SK-N-SH (cell line): ENCODE data around the gene SLC36A4. TPM values are rescaled to one million over a fixed set of nuclear protein-coding genes. Genes with fewer than 3 reads are reported as not detected.

ENCODE experiments used
- CTCF ChIA-PET: fragments of 300-600, 350-600 bp; formaldehyde crosslinking; extraction: SDS; loops from one replicate; lab custom pipeline; 2021; lab: Yijun Ruan, JAX
- POLR2A ChIA-PET: fragments of 350-600 bp; sonication (Branson Sonifier 250); formaldehyde crosslinking; extraction: SDS; loops from one replicate; lab custom pipeline; 2020; ENCODE audit warnings: antibody characterized with exemption, inconsistent platforms; lab: Yijun Ruan, JAX
- DNase-seq: peaks from one replicate; pipeline ENCODE4 v3.0.0; 2012
- H2AFZ ChIP-seq: fragments of 200-600 bp; sonication (generic); 2 replicates; pipeline ENCODE4 v1.8.1; 2016; ENCODE audit warnings: antibody characterized with exemption, mild to moderate bottlenecking, low read depth
- H3F3A ChIP-seq: fragments of 200-600 bp; sonication (generic); replicated peaks from 2 replicates; pipeline ENCODE3; 2016; ENCODE audit warnings: antibody characterized with exemption, mild to moderate bottlenecking; ENCODE audit not compliant: insufficient read depth
- H3K27ac ChIP-seq, 2 experiments: fragments of 200-500 bp in 1 of 2; fragments of 200-600 bp in 1 of 2; sonication (Bioruptor generic) in 1 of 2; sonication (generic), shearing (Covaris generic) in 1 of 2; 2 replicates each; pipeline versions ENCODE4 v1.5.1 to v1.6.1; 2014 to 2016; ENCODE audit warnings: low read depth in 2 of 2, inconsistent platforms in 1 of 2, low read length in 1 of 2, mild to moderate bottlenecking in 1 of 2, mixed read lengths in 1 of 2
- H3K27me3 ChIP-seq: fragments of 200-600 bp; sonication (generic), shearing (Covaris generic); 2 replicates; pipeline ENCODE4 v1.6.1; 2016; ENCODE audit warnings: mixed run types; ENCODE audit not compliant: insufficient read depth
- H3K36me3 ChIP-seq, 2 experiments: fragments of 200-500 bp in 1 of 2; fragments of 200-600 bp in 1 of 2; sonication (Bioruptor generic) in 1 of 2; sonication (generic) in 1 of 2; replicated peaks in 1 of 2; 2 replicates each; pipeline versions ENCODE3 to v1.5.1; 2014 to 2016; ENCODE audit warnings: low read length in 1 of 2, mild to moderate bottlenecking in 1 of 2; ENCODE audit not compliant: insufficient read depth in 2 of 2, control insufficient read depth in 1 of 2
- H3K4me1 ChIP-seq, 2 experiments: fragments of 200-500 bp in 1 of 2; fragments of 200-600 bp in 1 of 2; sonication (Bioruptor generic) in 1 of 2; sonication (generic), shearing (Covaris generic) in 1 of 2; 2 replicates each; pipeline versions ENCODE4 v1.5.1 to v1.6.1; 2014 to 2016; ENCODE audit warnings: low read depth in 1 of 2, low read length in 1 of 2, mixed run types in 1 of 2; ENCODE audit not compliant: insufficient read depth in 2 of 2, control insufficient read depth in 1 of 2
- H3K4me2 ChIP-seq: fragments of 200-600 bp; sonication (generic), shearing (Covaris generic); 2 replicates; pipeline ENCODE4 v1.6.1; 2017; ENCODE audit warnings: mixed run types
- H3K4me3 ChIP-seq, 2 experiments: fragments of 200-500 bp in 1 of 2; fragments of 200-600 bp in 1 of 2; sonication (Bioruptor generic) in 1 of 2; sonication (generic), shearing (Covaris generic) in 1 of 2; 2 replicates each; pipeline versions ENCODE4 v1.5.1 to v1.8.1; 2014 to 2016; ENCODE audit warnings: low read depth in 2 of 2, inconsistent platforms in 1 of 2, low read length in 1 of 2, mild to moderate bottlenecking in 1 of 2, mixed read lengths in 1 of 2, moderate library complexity in 1 of 2
- H3K79me2 ChIP-seq: fragments of 200-600 bp; sonication (generic); 2 replicates; pipeline ENCODE4 v1.8.1; 2017; ENCODE audit warnings: mild to moderate bottlenecking; ENCODE audit not compliant: insufficient read depth
- H3K9ac ChIP-seq: fragments of 200-600 bp; sonication (generic); 2 replicates; pipeline ENCODE4 v1.6.1; 2017; ENCODE audit warnings: mixed run types
- H3K9me2 ChIP-seq: fragments of 200-600 bp; sonication (generic); 2 replicates; pipeline ENCODE4 v1.6.1; 2017; ENCODE audit warnings: mixed run types
- H3K9me3 ChIP-seq: fragments of 200-600 bp; sonication (generic); 2 replicates; pipeline ENCODE4 v1.6.1; 2017; ENCODE audit warnings: mixed run types, mild to moderate bottlenecking, moderate library complexity
- H4K20me1 ChIP-seq: fragments of 200-600 bp; sonication (generic); 2 replicates; pipeline ENCODE4 v1.6.1; 2017; ENCODE audit warnings: mild to moderate bottlenecking, mixed run types; ENCODE audit not compliant: insufficient read depth
- ELF1 ChIP-seq: IDR thresholded peaks from 2 replicates; pipeline ENCODE4 v1.4.0; 2012
- EP300 ChIP-seq, 2 experiments: IDR thresholded peaks; 2 replicates each; pipeline versions ENCODE4 v1.4.0 to v1.6.1; 2012; ENCODE audit warnings: borderline replicate concordance in 1 of 2, low read depth in 1 of 2, low read length in 1 of 2
- FOXM1 ChIP-seq: IDR thresholded peaks from 2 replicates; pipeline ENCODE4 v1.4.0; 2012; ENCODE audit warnings: low read depth, mild to moderate bottlenecking
- GABPA ChIP-seq: IDR thresholded peaks from 2 replicates; pipeline ENCODE4 v1.4.0; 2012; ENCODE audit warnings: low read depth, mild to moderate bottlenecking
- MEF2A ChIP-seq: IDR thresholded peaks from 2 replicates; pipeline ENCODE4 v1.4.0; 2012; ENCODE audit warnings: low read depth, borderline replicate concordance
- NFIC ChIP-seq: IDR thresholded peaks from 2 replicates; pipeline ENCODE4 v1.4.0; 2012; ENCODE audit warnings: borderline replicate concordance
- NRF1 ChIP-seq: IDR thresholded peaks from 2 replicates; pipeline ENCODE4 v1.6.1; 2012; ENCODE audit warnings: low read depth, mild to moderate bottlenecking, low read length
- POLR2AphosphoS5 ChIP-seq: IDR thresholded peaks from 2 replicates; pipeline ENCODE4 v1.6.1; 2012; ENCODE audit warnings: low read depth, low read length
- RAD21 ChIP-seq: IDR thresholded peaks from 2 replicates; pipeline ENCODE4 v1.6.1; 2012; ENCODE audit warnings: mild to moderate bottlenecking, low read length
- RFX5 ChIP-seq: IDR thresholded peaks from 2 replicates; pipeline ENCODE4 v1.6.1; 2012; ENCODE audit warnings: mild to moderate bottlenecking, improper control_type of control experiment, low read length
- SIN3A ChIP-seq: IDR thresholded peaks from 2 replicates; pipeline ENCODE4 v1.6.1; 2012; ENCODE audit warnings: low read depth, mild to moderate bottlenecking, low read length, moderate library complexity, borderline replicate concordance
- SMC3 ChIP-seq: IDR thresholded peaks from 2 replicates; pipeline ENCODE4 v1.6.1; 2012; ENCODE audit warnings: low read depth, low read length, improper control_type of control experiment
- TAF1 ChIP-seq: IDR thresholded peaks from 2 replicates; pipeline ENCODE4 v1.6.1; 2012; ENCODE audit warnings: low read depth, mild to moderate bottlenecking, low read length, moderate library complexity, borderline replicate concordance
- TEAD4 ChIP-seq: IDR thresholded peaks from 2 replicates; pipeline ENCODE4 v1.4.0; 2012; ENCODE audit warnings: mild to moderate bottlenecking, borderline replicate concordance; ENCODE audit not compliant: insufficient read depth
- YY1 ChIP-seq: IDR thresholded peaks from 2 replicates; pipeline ENCODE4 v1.4.0; 2012; ENCODE audit warnings: low read depth, mild to moderate bottlenecking
- WGBS: methylation state at CpG from one replicate; pipeline ENCODE4 v1.1.6; 2017; ENCODE audit warnings: low lambda C conversion rate; 5-methylcytosine and 5-hydroxymethylcytosine counted together
- polyA plus RNA-seq, 3 experiments: library from polyadenylated mRNA; depleted of rRNA; stranded (reverse); fragments of >200 nt; gene quantifications; 2 replicates each; pipeline ENCODE4 v1.2.3, GENCODE V29; 2012
- TF ChIP-seq, protein P1 (sequence below): IDR thresholded peaks from 2 replicates; pipeline ENCODE4; 2012
- TF ChIP-seq, protein P2 (sequence below): IDR thresholded peaks from 2 replicates; pipeline ENCODE4 v1.4.0; 2012; ENCODE audit warnings: low read depth, borderline replicate concordance

SLC36A4 gene
- polyA plus RNA-seq, 1 of the 3 experiments (the other 2 are of a cell fraction), result 9.7 TPM

DNA sequence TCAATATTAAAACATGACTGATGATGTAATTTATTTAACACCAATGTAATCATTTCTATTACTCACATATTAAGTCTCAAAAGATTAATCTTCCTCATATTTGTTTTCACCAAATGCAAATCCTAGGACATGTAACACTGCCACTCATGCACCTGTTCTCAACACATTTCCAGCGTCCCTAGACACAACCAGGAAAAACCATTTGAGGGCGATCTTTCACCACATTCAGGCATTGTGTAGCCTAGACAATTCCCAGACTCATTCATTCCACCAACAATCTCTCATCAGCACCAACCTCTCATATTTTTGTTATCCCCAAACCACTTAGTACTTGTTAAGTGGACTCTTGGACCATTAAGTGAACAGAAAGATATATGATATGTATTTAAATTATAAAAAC is 66.1 kb downstream of the SLC36A4 start:
- Histone ChIP-seq H3K4me1 (peaks cover 0 to 6% of the 10 kb centered on the region in 2 experiments; a peak in 1 of 4 replicates), H3K36me3 (no peaks in the 10 kb centered on the region), H3F3A (no peaks in the 10 kb centered on the region), H2AFZ (no peak overlapping the region), H3K79me2 (no peaks in the 10 kb centered on the region), H4K20me1 (no peaks in the 10 kb centered on the region), H3K4me2 (no peak overlapping the region), H3K9ac (no peak overlapping the region), H3K9me2 (no peaks in the 10 kb centered on the region), H3K4me3 (no peak overlapping the region; a peak in 1 of 4 replicates), H3K27me3 (no peaks in the 10 kb centered on the region), H3K9me3 (no peaks in the 10 kb centered on the region), H3K27ac (no peak overlapping the region)
- TF ChIP-seq RAD21, result peak; percentile 71
- TF ChIP-seq TEAD4, result no peak
- TF ChIP-seq SMC3, result peak; percentile 45
- POLR2A ChIA-PET, result no interaction called here
- CTCF ChIA-PET, result no interaction called here
- no peak for DNase-seq
- WGBS, result 87% methylated on average over 2 of the region's 2 CpGs

DNA sequence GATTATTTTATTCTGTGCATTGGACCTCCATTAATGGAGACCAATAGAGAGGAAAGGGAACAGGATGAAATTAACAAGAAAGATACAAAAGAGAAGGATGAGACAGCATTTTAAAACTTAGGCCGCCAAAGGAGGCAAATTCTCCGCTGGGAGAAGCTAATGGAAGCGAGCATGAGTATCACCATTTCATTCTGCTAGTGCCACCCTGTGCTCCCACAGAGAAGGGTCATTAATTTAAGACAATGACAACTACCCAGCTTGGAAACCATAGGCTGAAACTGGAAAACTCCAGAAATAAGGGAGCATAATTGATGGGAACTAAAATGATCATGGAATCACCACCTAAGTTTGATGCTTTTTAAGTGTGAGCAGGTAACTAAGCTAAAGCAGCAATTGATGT is 69.2 kb downstream of the SLC36A4 start:
- Histone ChIP-seq H3K27me3 (no peaks in the 10 kb centered on the region), H3K4me3 (no peak overlapping the region), H3K4me2 (no peak overlapping the region), H3K9me2 (no peaks in the 10 kb centered on the region), H3K9me3 (no peaks in the 10 kb centered on the region), H3K9ac (no peak overlapping the region), H3K79me2 (no peaks in the 10 kb centered on the region), H3F3A (no peaks in the 10 kb centered on the region), H2AFZ (no peak overlapping the region), H3K4me1 (peaks cover 0 to 6% of the 10 kb centered on the region in 2 experiments; a peak in 1 of 4 replicates), H3K27ac (no peak overlapping the region), H3K36me3 (no peaks in the 10 kb centered on the region), H4K20me1 (no peaks in the 10 kb centered on the region)
- ChIA-PET POLR2A (no interaction called here), CTCF (interaction anchor here (0.8 to 1.6 kb wide), 2 partner anchors 97 to 186 kb away, joined by 4 to 6 read pairs; no protein-coding TSS in a partner anchor)
- no peak for TF ChIP-seq FOXM1
- TF ChIP-seq NRF1, result no peak
- no peak for TF ChIP-seq NFIC
- no peak for TF ChIP-seq RAD21
- no peak for DNase-seq
- 98% methylated on average over 3 of the region's 3 CpGs for WGBS

DNA sequence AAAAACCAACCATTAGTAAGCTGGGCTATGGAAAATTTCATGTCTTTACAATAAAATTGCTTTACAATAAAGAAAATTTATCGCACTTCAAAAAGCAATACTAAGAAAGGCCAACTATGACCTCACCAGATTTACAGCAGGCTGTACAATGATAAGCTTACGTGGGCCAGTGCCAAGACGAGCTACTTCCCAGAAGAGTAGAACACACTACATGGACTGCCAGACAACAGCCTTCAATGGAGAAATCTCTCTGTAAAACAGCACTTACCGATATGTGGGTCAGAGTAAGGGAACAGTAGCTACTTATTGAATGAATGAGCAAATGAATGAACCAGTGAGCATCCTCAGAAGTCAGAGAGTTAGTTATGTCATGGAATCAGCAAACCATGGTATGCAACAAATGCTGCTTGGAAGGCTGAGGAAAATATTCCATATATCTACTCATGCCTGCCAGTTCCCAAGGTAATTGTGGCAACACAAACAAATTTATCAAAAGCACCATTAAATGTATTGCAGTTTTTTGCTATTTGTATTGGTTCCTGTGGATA is 74.4 kb downstream of the SLC36A4 start:
- no peaks in the 10 kb centered on the region for H3K9me3 ChIP-seq

More for the DNA sequence above, 74.4 kb downstream of the SLC36A4 start:
- 68% methylated on average over 4 of the region's 4 CpGs for WGBS
- TF ChIP-seq ELF1 (no peak), MEF2A (no peak), TAF1 (no peak), RAD21 (no peak), POLR2AphosphoS5 (no peak), EP300 (IDR thresholded peaks at IDR 0.05; ENCODE audit: borderline replicate concordance in 1 of 2, low read depth in 1 of 2, low read length in 1 of 2) (no peak), GABPA (no peak), SIN3A (no peak), YY1 (no peak), NRF1 (no peak), RFX5 (no peak)
- TF ChIP-seq, protein P1, sequence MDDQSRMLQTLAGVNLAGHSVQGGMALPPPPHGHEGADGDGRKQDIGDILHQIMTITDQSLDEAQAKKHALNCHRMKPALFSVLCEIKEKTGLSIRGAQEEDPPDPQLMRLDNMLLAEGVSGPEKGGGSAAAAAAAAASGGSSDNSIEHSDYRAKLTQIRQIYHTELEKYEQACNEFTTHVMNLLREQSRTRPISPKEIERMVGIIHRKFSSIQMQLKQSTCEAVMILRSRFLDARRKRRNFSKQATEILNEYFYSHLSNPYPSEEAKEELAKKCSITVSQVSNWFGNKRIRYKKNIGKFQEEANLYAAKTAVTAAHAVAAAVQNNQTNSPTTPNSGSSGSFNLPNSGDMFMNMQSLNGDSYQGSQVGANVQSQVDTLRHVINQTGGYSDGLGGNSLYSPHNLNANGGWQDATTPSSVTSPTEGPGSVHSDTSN, result no peak
- TF ChIP-seq, protein P2, sequence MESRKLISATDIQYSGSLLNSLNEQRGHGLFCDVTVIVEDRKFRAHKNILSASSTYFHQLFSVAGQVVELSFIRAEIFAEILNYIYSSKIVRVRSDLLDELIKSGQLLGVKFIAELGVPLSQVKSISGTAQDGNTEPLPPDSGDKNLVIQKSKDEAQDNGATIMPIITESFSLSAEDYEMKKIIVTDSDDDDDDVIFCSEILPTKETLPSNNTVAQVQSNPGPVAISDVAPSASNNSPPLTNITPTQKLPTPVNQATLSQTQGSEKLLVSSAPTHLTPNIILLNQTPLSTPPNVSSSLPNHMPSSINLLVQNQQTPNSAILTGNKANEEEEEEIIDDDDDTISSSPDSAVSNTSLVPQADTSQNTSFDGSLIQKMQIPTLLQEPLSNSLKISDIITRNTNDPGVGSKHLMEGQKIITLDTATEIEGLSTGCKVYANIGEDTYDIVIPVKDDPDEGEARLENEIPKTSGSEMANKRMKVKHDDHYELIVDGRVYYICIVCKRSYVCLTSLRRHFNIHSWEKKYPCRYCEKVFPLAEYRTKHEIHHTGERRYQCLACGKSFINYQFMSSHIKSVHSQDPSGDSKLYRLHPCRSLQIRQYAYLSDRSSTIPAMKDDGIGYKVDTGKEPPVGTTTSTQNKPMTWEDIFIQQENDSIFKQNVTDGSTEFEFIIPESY, result no peak
- no peak overlapping the region for H3K4me2 ChIP-seq
- H3K4me3 ChIP-seq, result no peak overlapping the region
- no peak overlapping the region for H3K27ac ChIP-seq
- H3F3A ChIP-seq, result no peaks in the 10 kb centered on the region
- no peaks in the 10 kb centered on the region for H3K9me2 ChIP-seq
- H4K20me1 ChIP-seq, result no peaks in the 10 kb centered on the region
- H3K9ac ChIP-seq, result no peak overlapping the region
- H3K36me3 ChIP-seq, result no peaks in the 10 kb centered on the region
- POLR2A ChIA-PET, result interaction anchor here (0.6 kb wide), 1 partner anchor 168 kb away, joined by 3 read pairs; no protein-coding TSS in a partner anchor
- H3K27me3 ChIP-seq, result no peaks in the 10 kb centered on the region
- CTCF ChIA-PET, result no interaction called here
- H3K4me1 ChIP-seq, result no peaks in the 10 kb centered on the region
- no peak overlapping the region for H2AFZ ChIP-seq
- DNase-seq, result no peak
- no peaks in the 10 kb centered on the region for H3K79me2 ChIP-seq
